SK-N-SH treated with all-trans-retinoic acid at 6 μM for 48 hours (cell line): ENCODE data around the gene AKT3.

Experiments
- ESRRG ChIP-seq: fragments of 250-450 bp; sonication (Bioruptor Pico); IDR thresholded peaks from 2 replicates; pipeline ENCODE4 v1.6.1; 2021; ENCODE audit warnings: mild to moderate bottlenecking
- ISL1 ChIP-seq: fragments of 250-450 bp; sonication (Bioruptor Pico); IDR thresholded peaks from 2 replicates; pipeline ENCODE4 v2.1.2; 2022; ENCODE audit warnings: mild to moderate bottlenecking, moderate library complexity
- RARB ChIP-seq: fragments of 250-450 bp; sonication (Bioruptor Pico); IDR thresholded peaks from 2 replicates; pipeline ENCODE4 v1.8.0; 2021; ENCODE audit warnings: mild to moderate bottlenecking, moderate library complexity
- SNAI2 ChIP-seq: fragments of 250-450 bp; sonication (Bioruptor Pico); IDR thresholded peaks from 2 replicates; pipeline ENCODE4 v1.5.0; 2020; ENCODE audit warnings: mild to moderate bottlenecking, moderate library complexity
- TF ChIP-seq, protein P1 (sequence below): fragments of 250-450 bp; sonication (Bioruptor Pico); IDR thresholded peaks from 2 replicates; pipeline ENCODE4 v1.8.0; 2021; ENCODE audit warnings: low read depth, mild to moderate bottlenecking, moderate library complexity, borderline replicate concordance

DNA sequence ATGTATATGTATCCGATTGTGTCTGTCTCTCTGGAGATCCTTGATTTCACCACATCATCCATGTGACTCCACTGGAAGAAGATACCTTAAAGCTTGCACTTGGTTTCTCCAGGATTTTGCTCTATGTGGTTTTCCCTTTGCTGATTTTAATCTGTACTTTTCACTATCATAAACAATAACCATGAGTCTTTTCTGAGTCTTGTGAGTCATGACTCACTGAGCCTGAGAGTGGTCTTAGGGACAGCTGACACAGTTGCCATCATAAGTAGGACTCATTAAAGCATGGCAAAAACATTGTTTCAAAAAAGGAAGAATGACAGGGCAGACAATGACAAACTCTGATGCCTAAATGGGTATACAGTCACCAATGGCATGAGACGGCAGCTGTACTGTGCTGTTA lies 226.2 kb downstream of the AKT3 start:
- TF ChIP-seq RARB (no peak), SNAI2 (no peak), ESRRG (CRISPR knock-in tag) (no peak), ISL1 (CRISPR knock-in tag) (no peak)
- TF ChIP-seq, protein P1, sequence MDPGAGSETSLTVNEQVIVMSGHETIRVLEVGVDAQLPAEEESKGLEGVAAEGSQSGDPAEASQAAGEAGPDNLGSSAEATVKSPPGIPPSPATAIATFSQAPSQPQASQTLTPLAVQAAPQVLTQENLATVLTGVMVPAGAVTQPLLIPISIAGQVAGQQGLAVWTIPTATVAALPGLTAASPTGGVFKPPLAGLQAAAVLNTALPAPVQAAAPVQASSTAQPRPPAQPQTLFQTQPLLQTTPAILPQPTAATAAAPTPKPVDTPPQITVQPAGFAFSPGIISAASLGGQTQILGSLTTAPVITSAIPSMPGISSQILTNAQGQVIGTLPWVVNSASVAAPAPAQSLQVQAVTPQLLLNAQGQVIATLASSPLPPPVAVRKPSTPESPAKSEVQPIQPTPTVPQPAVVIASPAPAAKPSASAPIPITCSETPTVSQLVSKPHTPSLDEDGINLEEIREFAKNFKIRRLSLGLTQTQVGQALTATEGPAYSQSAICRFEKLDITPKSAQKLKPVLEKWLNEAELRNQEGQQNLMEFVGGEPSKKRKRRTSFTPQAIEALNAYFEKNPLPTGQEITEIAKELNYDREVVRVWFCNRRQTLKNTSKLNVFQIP (CRISPR knock-in tag) = no peak
